ENCODE measurements around the gene MTHFD1L. TPM values are rescaled to one million over a fixed set of nuclear protein-coding genes. Genes with fewer than 3 reads are reported as not detected.
"Not testable (repeated sequence)": the region's sequence is repeated elsewhere in the genome, so short reads cannot be mapped to it uniquely, and the experiment has no call there.

MTHFD1L gene
- 52.0 and 53.2 TPM in 2 replicates for total RNA-seq

DNA sequence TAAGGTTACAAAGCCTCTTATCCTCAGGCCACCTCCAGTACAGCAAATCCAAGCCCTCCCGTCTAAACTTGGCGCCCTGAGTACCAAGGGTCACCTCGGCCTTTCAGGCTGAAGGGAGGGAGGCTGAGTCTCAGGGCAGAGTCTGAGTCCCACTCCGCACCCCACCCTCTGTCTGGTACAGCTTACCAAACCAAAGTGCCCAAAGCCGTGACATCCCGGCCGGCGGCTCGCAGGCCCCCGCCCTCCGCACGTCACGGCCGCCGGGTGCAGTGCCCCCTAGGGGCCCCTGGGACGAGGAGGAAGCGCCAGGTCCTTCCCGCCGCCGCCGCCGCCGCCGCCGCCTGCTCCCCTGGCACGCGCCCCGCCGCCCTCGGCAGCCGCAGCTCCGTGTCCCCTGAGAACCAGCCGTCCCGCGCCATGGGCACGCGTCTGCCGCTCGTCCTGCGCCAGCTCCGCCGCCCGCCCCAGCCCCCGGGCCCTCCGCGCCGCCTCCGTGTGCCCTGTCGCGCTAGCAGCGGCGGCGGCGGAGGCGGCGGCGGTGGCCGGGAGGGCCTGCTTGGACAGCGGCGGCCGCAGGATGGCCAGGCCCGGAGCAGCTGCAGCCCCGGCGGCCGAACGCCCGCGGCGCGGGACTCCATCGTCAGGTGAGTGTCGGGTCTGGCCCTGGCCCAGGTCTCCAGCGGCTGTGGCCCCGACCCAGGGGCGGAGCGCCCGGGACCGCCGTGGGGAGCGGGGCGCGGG is at the start of gene MTHFD1L:
Gene MTHFD1L, plus strand, starts transcription at position 297 of the 741 bp plus-strand sequence. Its CDS starts 121 bp downstream, at position 418.
- no peak for FAIRE-seq
- Histone ChIP-seq H3K36me3 (ENCODE audit: control insufficient read depth, insufficient read depth, low read length) (peaks cover 2% of the 10 kb centered on the region), H3K27me3 (ENCODE audit: control insufficient read depth, insufficient read depth, low read length) (no peaks in the 10 kb centered on the region), H3K4me3 (ENCODE audit: low read depth, low read length) (peak within 1 kb of the TSS; percentile 82)
- DNase-seq (ENCODE audit: low read depth): peak; percentile 50
- TF ChIP-seq CTCF (IDR thresholded peaks at IDR 0.05; ENCODE audit: insufficient read depth, low read length, severe bottlenecking): peak; percentile 69

- H3K36me3 ChIP-seq (ENCODE audit: control insufficient read depth, insufficient read depth, low read length); H3K27me3 ChIP-seq (ENCODE audit: control insufficient read depth, insufficient read depth, low read length); DNase-seq (ENCODE audit: low read depth); H3K4me3 ChIP-seq (ENCODE audit: low read depth, low read length); FAIRE-seq: not testable (repeated sequence)
These were observed 48.9 kb upstream of the MTHFD1L start for GRCh38 chr6:150816554-150816953.

GRCh38 chr6:150822932-150823331 is 42.6 kb upstream of the MTHFD1L start:
- Histone ChIP-seq H3K36me3 (ENCODE audit: control insufficient read depth, insufficient read depth, low read length) (peaks cover 1% of the 10 kb centered on the region), H3K27me3 (ENCODE audit: control insufficient read depth, insufficient read depth, low read length) (no peaks in the 10 kb centered on the region), H3K4me3 (ENCODE audit: low read depth, low read length) (no peak overlapping the region)
- DNase-seq (ENCODE audit: low read depth) (no peak), FAIRE-seq (no peak)
- TF ChIP-seq CTCF (IDR thresholded peaks at IDR 0.05; ENCODE audit: insufficient read depth, low read length, severe bottlenecking): no peak

DNA sequence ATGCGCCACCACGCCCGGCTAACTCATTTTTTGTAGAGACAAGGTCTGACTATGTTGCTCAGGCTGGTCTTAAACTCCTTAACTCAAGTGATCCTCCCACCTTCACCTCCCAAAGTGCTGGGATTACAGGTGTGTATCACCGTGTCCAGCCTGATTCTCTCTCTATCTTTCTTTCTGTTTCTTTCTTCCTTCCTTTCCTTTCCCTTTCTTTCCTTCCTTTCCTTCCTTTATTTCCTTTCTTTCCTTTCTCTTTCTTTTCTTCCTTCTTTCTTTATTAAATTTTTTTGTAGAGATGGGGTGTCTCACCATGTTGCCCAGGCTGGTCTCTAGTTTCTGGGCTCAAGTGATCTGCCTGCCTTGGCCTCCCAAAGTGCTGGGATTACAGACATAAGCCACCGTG is 38.7 kb upstream of the MTHFD1L start:
- Histone ChIP-seq H3K36me3 (ENCODE audit: control insufficient read depth, insufficient read depth, low read length) (no peaks in the 10 kb centered on the region), H3K4me3 (ENCODE audit: low read depth, low read length) (no peak overlapping the region), H3K27me3 (ENCODE audit: control insufficient read depth, insufficient read depth, low read length) (no peaks in the 10 kb centered on the region)
- DNase-seq (ENCODE audit: low read depth): no peak
- no peak for TF ChIP-seq CTCF (IDR thresholded peaks at IDR 0.05; ENCODE audit: insufficient read depth, low read length, severe bottlenecking)
- FAIRE-seq: no peak

DNA sequence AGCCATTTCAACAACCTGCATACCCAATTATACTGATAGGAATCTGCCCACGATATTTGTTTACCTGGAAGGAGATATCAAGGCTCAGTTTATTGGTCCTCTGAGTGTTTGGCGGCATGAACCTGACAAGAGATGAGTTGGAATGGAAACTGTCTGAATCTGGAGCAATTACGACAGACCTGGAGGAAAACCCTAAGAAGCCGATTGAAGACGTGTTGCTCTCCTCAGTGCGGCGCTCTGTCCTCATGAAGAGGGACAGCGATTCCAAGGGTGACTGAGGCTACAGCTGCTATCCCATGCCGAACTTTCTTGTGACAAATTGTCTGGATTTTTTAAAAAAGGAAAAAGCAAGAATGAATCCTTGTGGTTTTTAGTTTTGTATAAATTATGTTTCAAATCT is 37.4 kb upstream of the MTHFD1L start:
- DNase-seq (ENCODE audit: low read depth); H3K27me3 ChIP-seq (ENCODE audit: control insufficient read depth, insufficient read depth, low read length); H3K4me3 ChIP-seq (ENCODE audit: low read depth, low read length); H3K36me3 ChIP-seq (ENCODE audit: control insufficient read depth, insufficient read depth, low read length); FAIRE-seq: not testable (repeated sequence)

DNA sequence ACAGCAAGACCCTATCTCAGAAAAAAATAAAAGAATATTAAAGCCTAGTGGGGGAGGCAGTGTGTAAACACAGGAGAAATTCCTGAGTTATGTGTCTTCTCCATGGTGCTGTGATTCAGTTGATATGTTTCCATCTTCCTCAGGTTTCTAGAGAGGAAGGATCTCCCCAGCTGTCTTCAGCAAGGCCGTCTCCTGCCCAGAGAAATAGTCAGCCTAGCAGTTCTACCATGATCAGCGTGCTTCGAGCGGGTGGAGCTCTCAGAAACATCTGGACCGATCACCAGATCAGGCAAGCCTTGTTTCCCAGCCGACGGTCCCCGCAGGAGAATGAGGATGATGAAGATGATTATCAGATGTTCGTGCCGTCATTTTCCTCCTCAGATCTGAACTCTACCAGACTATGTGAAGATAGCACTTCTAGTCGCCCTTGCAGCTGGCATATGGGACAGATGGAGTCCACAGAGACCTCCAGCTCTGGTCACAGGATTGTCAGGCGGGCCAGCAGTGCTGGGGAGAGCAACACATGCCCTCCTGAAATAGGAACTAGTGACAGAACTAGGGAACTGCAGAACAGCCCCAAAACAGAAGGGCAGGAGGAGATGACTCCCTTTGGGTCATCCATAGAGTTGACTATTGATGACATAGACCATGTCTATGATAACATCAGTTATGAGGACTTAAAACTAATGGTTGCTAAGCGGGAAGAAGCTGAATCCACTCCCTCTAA is 34.9 kb upstream of the MTHFD1L start:
- DNase-seq (ENCODE audit: low read depth) (no peak), FAIRE-seq (no peak)
- Histone ChIP-seq H3K36me3 (ENCODE audit: control insufficient read depth, insufficient read depth, low read length) (no peaks in the 10 kb centered on the region), H3K27me3 (ENCODE audit: control insufficient read depth, insufficient read depth, low read length) (no peaks in the 10 kb centered on the region), H3K4me3 (ENCODE audit: low read depth, low read length) (no peak overlapping the region)
- no peak for TF ChIP-seq CTCF (IDR thresholded peaks at IDR 0.05; ENCODE audit: insufficient read depth, low read length, severe bottlenecking)
